Testis (tissue), 2 donors: ENCODE measurements around the gene USP20.

Experiments
- CTCF ChIP-seq, 3 experiments: fragments of 450-650 bp in 2 of 3; fragments of 200-600 bp in 1 of 3; sonication (generic) in 1 of 3; IDR thresholded peaks; one replicate each; pipeline ENCODE4 v1.5.1; 2016 to 2019; ENCODE audit warnings: antibody characterized with exemption in 3 of 3, mild to moderate bottlenecking in 2 of 3, moderate library complexity in 1 of 3
- POLR2A ChIP-seq: fragments of 450-650 bp; IDR thresholded peaks from one replicate; pipeline ENCODE4 v1.6.1; 2017; ENCODE audit warnings: antibody characterized with exemption, mild to moderate bottlenecking, moderate library complexity

GRCh38 chr9:129869585-129870501, 34.6 kb downstream of the USP20 start:
- no peak for TF ChIP-seq POLR2A
- no peak for TF ChIP-seq CTCF (IDR thresholded peaks at IDR 0.05)
